DOHH2 (cell line): ENCODE data around the gene EPGN.

Experiments
- CTCF ChIP-seq: fragments of 200-600 bp; sonication (generic); IDR thresholded peaks from one replicate; pipeline ENCODE4 v1.5.1; 2014; ENCODE audit warnings: antibody characterized with exemption, mild to moderate bottlenecking, low read depth, low read length; ENCODE audit not compliant: poor library complexity, severe bottlenecking
- EZH2phosphoT487 ChIP-seq: fragments of 200-600 bp; sonication (generic); IDR thresholded peaks from 2 replicates; pipeline ENCODE4 v1.6.1; 2017; ENCODE audit warnings: borderline replicate concordance, mild to moderate bottlenecking, antibody characterized with exemption, low read length, moderate library complexity, mixed read lengths

- no peak for TF ChIP-seq CTCF
- TF ChIP-seq EZH2phosphoT487 = no peak
Observed at GRCh38 chr4:74307170-74307569, 1.1 kb upstream of the EPGN start.
